Stimulated activated CD4-positive, alpha-beta T cell treated with anti-CD3 and anti-CD28 coated beads, Interleukin-12 subunit alpha, Interleukin-12 subunit beta, amount 100 ng/mL, for 48 hours (primary cell): ENCODE measurements around the gene MRNIP.
"Not testable (repeated sequence)": the region's sequence is repeated elsewhere in the genome, so short reads cannot be mapped to it uniquely, and the experiment has no call there.

Experiments
- DNase-seq, 3 donors: peaks; one replicate each; pipeline ENCODE4 v3.0.0-alpha.2; 2020; ENCODE audit warnings: low read depth in 2 of 3, low spot score in 1 of 3

The MRNIP gene

DNA sequence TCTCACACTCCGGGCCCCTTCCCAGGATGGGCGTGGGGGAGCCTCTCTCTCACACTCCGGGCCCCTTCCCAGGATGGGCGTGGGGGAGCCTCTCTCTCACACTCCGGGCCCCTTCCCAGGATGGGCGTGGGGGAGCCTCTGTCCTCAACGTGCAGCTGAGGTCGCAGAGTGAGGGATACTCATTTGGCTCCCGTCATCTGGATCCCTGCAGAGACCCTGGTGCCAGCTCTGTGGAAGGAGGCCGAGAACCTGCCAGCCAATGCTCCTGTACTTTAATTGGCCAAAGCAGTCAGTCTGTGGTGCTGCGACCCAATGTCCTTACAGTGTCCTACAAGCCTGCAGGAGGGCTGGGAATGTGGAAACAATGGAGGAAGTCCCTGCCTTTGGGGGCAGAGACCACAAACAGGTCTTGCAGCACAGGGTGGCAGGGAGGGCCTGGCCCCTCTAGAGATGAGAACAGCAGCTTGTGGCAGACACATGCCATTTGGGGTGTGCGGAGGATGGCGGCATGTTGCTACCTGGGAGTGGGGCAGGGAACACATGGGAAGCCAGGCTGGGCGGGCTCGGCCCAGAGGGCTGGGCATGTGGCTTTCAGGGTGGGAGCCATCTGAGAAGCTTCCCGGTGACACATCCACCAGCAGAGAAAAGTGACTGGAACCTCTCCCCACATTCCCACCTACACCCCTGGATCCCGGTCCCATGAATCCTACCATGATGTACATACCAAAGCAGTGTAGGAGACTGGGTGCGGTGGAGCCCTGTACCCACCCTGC, 13.6 kb upstream of the MRNIP start:
- DNase-seq = no peak

DNA sequence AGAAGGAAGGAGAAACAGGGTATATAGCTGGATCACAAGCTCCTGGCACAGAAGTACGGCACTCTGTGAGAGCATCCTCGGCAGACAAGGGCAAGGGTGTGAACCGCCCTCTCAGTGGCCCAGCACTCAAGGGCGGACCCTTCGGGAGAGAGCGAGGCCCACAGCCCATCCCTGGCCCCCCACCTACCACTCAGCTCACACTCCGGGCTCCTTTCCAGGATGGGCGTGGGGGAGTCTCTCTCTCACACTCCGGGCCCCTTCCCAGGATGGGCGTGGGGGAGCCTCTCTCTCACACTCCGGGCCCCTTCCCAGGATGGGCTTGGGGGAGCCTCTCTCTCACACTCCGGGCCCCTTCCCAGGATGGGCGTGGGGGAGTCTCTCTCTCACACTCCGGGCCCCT, 12.9 kb upstream of the MRNIP start:
- not testable (repeated sequence) for DNase-seq

DNA sequence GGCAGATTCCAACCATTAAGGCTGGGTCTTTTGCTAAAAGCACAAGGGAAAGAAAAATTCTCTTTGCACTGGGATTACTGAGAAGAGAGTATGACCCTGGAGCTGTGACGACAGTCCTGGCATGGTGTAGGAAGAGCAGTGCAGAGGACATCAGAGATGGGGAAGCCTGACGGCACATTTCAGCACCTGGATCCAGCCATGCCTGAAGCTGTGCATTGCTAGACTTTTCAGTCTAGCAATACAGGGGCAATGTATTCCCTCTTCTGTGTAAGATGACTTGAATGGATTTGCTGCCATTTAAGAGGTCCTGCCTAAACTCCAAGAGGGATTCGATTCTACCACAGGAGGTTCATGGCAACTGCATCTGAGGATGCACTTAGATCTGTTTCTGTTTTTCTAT, 12.3 kb upstream of the MRNIP start:
- no peak for DNase-seq

DNA sequence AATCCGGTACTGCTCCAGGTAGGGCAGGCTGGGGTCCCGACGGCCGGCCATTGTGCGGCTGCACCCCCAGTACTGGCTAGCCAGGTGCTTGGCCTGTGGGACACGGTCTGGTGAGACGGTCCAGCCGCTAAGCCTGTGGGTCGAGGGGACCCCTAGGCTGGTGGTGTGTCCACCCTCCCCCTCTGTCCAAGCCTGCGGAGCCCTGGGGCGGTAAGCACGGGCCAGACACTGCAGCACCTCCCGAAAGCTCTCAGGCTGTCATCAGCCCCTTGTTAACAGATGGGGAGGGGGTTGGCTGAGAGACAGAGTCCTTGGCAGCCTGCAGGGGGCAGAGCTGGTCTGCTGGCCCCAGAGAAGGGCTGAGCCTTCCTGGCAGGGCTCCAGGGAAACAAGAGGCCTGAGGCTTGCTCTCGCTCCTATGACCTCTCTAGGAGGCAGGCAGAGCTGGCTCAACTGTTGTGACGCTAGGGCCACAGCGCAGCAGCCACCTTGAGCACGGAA, 11.8 kb upstream of the MRNIP start:
- no peak for DNase-seq

DNA sequence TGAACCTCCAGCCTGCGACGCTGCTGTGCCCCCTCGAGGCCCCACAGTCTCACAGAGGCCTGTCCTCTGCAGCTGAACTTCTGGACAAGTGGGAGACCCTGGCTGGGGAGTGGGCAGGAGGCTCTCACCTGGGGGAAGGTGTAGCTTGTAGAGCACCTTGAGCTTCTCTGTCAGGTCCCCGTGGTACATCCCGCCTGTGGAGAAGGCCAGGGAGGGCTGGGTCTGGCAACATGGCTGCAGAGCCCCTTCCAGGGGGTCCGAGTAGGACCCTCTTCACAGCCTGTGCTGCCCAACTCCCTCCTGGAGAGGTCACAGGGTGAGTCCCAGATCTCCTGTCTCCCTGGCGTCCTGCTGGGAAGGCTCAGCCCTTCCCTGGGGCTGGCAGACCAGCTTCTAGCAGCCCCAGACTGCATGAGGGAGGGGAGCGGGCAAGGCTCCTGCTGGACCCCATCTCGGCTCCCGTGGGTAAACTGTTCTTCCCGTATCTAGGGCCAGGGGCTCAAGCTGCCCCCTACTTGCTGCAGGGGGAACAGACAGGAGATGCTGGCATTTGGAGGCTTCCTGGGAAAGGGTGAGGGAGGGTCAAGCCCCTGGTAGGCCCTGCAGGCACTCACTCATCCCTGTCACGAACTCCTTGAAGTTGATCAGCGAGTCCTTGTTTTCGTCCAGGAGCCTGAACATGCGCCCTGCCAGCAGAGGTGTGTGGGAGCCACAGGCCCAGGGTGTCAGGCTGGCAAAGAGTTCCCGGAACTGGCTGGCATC, 11.2 kb upstream of the MRNIP start:
- no peak for DNase-seq

DNA sequence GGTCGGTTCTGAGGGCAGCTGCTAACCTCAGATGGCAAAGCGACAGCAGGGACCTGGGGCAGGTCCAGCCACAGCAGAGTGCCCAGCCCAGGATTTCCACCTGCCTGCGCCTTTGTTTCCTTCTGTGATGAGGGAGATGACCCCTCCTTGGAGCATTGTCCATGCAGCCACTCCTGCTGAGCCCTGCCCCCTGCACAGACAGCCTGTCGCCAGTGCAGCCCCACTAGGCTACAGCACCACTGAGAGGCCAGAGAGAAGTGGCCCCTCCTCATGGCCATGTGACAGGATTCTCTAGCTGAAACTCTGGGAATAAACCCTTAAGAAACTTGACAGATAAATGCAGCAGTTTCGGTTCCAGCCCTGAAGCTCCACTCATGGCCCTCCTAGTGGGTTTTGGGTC, 10.5 kb upstream of the MRNIP start:
- DNase-seq = no peak

DNA sequence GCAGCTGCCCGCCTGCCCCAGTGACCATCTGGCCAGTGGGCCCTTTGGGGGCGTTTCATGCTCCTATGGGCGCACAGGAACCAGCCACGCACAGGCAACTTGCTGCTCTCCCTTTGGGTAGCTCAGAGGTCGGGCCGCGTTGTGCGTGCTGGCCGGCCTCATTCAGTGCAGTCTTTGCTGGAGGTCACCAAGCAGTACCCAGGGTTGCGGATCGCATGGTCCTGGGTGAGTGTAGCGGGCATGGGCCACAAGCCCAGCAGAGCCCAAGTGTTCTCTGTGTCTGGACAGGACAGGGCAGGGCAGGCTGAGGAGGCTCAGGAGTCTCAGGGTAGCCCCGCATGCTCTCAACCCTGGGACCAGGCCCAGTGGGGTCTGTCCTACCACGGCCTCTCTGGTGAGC, 9.9 kb upstream of the MRNIP start:
- no peak for DNase-seq

DNA sequence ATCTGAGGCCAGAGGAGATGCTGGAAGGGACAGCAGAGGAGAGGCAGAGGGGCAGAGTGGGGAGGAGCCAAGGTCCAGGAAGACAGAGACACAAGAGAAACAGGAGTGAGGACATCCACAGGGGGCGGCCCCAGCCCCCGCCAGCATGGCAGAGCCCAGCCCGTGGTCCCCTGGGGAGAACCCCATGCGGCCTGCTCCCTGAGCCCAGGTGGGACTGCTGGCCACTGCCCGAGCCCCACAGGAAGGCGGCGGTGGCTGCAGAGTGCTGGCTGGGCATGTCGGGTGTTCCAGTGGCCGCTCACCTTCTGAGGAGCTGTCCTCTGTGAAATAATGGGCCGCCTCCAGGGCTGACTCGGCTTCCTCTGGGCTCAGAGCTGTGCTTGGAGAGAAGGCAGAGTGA, 8.9 kb upstream of the MRNIP start:
- DNase-seq = no peak

DNA sequence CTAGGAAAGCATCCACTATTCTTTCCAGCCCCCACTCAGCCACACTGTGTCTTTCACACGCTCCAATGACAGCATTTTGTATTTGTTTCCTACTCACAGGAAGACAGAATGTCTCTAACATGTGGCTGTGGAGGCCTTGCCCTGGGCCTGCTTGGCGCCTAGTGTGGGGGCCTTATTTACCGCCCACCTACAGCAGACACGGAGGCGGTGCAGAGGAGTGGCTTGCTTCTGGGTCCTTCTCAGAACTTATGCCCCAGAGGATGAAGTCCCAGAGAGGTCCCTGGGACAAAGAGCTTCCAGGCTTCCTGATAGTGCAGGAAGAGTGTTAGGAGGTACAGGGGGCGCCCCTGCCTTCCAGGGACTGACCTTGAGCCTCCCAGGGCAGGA, 8.5 kb upstream of the MRNIP start:
- DNase-seq = no peak

DNA sequence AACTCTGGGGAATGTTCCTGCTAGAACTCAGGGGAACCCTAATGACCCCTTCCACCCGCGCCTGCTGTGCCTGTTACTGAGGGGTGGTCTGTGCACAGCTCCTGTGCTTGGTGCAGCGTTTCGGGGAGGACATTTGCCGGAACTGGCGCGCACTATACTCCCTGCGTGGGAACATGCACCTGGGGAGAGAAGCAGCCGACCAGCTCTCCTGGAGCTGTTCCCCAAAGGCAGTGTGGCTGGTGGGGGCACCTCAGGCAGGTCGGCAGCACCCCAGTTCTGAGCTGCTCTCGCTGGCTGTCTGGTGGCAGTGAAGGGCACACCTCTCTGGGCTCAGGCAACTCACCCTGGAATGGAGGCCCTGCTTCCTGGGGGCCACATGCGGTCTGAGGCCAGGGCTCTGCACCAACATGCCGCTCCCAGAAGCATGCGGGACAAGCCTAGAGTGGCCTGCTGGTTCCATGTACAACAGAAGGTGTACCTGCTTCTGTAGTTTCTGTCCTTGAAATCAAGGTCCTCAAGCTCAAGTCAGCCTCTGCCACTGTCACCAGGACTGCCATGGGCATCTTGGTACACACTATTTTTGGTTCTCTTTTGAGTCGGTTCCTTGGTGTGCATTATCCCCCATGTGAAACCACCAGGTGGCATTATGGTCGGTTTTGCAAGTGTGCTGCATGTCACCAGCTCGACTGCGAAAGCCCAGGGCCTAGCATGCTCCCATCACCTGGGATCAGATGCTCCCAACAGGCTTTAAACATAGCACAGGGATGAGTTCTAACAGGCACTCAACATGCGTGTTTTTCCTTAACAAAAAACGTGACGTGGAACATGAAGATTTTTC, 7.8 kb upstream of the MRNIP start:
- peak in 1 of 3 donors; percentile 12 for DNase-seq

DNA sequence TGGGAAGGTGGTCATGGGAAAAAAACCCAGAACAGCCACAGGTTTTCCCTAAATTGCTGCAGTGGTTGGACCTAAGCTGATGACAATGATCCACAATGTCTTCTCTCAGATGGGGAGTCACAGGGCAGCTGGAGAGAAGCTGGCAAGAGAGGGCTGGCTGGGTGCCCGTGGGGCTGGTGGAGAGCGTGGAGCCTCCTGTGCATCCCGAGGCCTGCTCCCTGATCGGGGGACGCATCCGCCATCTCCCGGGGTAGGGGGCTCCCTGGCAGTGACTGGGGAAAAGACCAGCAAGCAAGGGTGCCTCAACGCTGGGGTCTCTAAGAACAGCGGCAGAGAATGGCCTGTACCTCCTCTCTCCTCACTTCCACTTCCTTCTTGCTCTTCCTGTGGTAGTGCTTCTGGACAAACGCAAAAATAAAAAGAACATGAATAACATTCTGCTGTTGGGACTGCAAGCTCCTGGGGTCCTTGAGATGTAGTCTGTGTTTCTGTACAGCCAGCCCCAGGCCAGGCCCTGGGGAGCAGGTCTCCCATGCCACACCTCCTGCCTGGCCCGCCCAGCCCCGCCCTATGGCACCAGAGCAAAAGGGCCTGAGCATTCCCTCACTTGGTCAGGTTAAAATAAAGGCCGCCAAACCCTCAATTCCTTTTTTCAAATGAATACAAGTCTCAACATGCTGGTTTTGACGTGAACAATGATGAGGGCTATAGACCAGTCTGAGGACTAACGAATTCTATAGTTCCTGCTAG, 7.0 kb upstream of the MRNIP start:
- DNase-seq = no peak

DNA sequence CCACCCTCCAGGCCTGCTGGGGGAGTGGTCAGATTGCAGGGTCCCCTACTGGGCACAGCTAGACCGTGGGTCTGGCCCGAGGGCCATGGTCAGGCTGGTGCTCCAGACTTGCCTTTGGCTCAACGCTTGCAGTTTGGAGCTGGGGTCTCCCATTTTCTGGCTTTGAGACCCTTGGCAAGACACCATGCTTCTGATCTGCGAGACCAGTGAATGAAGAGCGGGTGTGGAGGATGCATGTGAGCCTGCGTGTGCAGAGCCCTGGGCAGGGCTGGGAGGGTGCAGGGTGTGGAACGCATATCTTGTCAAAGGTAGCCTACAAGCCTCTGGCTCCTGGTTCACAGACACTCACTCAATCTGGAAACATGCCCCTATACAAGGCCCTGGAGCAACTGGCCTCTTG, 6.1 kb upstream of the MRNIP start:
- DNase-seq = no peak

DNA sequence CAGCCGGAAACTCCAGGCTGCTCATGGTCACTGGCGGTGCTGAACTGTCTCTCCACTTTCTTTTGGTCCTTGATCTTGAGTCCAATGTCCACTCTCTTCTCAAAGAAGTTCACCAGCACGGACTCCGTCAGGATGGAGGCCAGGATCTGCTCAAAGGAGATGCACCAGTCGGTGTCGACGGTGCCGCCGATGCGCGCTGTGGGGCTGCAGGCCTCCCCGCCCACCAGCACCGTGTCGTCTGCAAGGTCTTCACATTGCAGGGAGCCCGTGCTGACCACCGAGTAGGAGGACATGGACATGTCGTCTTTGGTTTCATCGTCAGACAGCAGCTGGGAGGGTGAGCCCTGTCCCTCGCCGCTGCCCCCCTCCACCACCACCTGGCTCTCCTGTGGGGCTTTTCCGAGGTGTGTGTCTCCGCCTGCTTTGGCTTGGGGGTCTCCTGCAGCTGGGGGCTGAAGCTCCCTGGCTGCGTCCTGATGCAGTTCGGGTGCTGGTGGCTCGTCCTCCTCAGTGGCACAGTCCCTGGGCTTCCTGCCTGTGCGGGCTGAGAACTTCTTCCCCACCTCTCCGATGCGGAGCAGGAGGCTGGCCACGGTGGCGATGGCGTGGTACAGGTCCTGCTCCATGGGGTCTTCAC, 5.0 kb upstream of the MRNIP start:
- DNase-seq = no peak

DNA sequence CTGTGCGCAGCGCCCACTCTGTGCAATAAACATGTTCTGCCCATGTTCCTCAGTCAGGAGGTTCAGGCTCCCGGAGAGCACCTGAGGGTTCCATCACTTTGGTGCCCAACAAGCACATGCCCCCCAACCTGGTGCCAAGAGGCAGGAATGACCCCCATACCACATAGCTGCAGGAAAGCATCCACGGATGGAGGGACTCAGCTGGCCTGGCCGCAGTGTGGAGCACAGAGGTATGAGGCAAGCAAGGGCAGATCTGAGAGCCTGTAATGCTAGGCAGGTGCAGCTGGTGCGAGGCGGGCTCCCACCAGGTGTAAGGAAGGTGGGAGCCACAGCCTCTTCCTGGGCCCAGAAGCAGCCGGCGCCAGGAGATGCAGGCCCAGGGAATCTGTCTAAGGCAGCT, 4.3 kb upstream of the MRNIP start:
- DNase-seq = no peak

DNA sequence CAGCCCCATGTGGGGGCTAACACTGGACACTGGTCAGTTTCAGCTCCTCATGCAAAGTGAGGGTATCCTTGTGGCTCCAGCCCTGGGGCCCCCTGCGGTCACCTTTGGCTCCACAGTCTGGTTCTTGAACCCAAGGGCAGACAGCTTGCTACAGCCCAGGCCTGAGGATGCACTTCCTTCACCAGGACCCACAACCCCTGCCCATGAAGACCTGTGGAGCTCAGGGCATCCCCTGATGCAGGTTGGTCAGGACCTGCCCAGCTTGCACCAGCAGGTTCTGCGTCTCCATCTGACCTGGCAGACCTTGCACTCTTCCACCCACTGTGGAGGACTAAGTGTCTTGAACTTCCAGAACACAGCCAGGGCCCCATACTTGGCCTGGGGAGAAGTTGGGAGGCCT, 3.7 kb upstream of the MRNIP start:
- DNase-seq = no peak

DNA sequence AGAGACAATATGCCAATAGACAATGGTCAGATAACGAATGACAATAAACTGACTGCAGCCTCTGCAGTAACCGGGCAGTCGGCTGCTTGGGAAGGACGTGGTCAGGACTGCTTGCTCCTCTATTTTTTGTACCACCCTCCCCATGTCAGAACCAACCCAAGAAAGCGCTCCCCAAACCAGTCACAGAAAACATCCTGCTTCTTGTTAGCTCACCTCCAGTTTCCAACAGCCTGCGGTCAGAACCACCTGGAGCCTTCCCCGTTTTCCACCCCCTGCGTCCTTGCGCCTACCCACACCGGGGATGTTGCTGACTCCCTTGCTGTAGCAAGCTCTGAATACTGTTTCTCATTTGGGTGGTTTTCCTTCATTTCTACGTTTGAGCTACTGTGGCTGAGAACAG, 1.7 kb upstream of the MRNIP start:
- no peak for DNase-seq

DNA sequence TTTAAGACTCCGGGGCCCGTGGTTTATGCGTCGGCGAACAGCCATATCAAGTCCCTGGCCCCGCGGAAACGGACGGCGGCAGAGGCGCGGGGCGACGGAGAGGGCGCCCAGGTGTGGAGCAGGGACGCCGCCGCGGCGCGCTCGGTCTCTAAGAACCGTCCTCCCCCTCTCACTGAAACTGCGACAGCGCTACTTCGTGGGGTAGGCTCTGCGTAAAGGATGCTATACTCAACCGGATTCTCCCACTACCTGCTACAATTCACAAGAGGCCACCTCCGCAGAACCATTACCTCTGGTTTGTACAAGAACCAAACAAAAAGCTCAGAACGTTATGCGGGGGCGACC, 404 bp downstream of the MRNIP start:
- peak in 1 of 3 donors; percentile 43 for DNase-seq

DNA sequence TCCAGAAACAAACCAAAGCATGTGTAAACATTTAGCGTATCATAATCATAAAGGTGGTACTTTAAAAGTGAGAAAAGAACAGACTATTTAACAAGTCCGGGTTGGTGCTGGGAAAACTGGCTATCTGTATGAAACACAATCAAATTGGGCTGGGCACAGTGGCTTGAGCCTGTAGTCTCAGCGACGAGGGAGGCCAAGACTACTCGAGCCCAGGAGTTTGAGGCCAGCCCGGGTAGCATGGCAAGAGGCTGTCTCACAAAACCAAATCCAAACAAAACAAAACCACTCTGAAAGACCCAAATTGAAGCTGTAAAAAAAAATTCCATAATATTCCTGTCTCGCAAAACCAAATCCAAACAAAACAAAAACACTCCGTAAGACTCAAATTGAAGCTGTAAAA, 4.3 kb downstream of the MRNIP start:
- DNase-seq = no peak

DNA sequence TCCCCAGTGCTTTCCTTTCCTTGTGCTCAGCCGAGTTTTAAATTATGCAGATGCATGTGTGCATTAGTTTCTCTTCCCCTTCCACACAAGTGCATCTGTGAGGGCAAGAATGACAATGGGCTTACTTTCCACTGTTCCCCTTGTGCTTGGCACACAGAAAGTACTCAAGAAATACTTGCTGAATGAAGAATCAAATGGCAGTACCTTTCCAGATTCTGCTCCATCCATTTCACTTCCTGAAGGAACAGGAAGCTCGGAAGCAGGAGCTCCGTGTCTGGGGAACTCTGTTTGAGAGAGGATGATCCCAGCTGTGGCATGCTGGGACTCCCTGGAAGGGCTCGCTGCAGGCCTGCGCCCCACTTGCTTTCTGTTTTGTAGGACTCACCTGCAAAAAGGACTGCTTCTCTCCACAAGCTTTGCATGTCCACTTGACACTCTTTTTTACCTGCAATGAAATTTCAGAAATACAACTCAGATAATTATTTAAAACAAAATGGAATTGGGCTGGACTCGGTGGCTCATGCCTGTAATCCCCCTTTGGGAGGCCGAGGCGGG, 5.5 kb downstream of the MRNIP start:
- no peak for DNase-seq

DNA sequence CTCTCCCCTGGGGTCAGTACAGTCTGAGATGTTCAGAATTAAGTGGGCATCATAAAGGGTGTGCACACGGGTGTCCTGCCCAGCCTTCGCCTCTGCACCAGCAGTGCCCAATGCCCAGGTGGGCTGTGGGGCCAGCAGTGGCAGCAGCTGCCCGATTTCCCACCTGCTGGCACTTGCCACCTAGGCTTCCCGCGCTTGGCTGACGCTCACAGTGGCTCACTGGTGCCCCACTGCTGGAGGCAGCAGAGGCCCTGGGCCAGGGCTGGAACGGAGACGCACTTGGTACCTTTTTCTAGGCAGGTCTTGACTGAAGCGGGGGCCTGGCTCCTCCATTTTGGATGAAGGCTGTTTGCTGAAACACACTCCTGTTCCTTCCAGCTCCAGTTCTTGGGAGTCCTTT, 17.0 kb downstream of the MRNIP start:
- no peak for DNase-seq
